Smooth muscle cell (in vitro differentiated cells): ENCODE measurements around the gene SERINC1. TPM values are rescaled to one million over a fixed set of nuclear protein-coding genes. Genes with fewer than 3 reads are reported as not detected.
A peak's percentile ranks its signal among the peaks of the same experiment; 100 is the strongest.

Source experiments
- DNase-seq: peaks from one replicate; lab custom pipeline; 2025; ENCODE audit not compliant: unreplicated experiment; lab: John Stamatoyannopoulos, UW
- H2AFZ ChIP-seq: fragments of 200-600 bp; sonication (generic); 2 replicates; pipeline ENCODE4 v1.6.0; 2016; ENCODE audit warnings: antibody characterized with exemption, low read depth, mild to moderate bottlenecking
- H3F3A ChIP-seq: fragments of 200-600 bp; sonication (generic); 2 replicates; pipeline ENCODE4 v1.6.0; 2017; ENCODE audit warnings: antibody characterized with exemption, low read depth
- H3K27ac ChIP-seq: fragments of 200-600 bp; sonication (generic); 2 replicates; pipeline ENCODE4 v1.5.1; 2016; ENCODE audit warnings: low read depth, mild to moderate bottlenecking
- H3K27me3 ChIP-seq: fragments of 200-600 bp; sonication (generic); 2 replicates; pipeline ENCODE4 v1.6.1; 2016; ENCODE audit warnings: low read depth, mild to moderate bottlenecking
- H3K36me3 ChIP-seq: fragments of 200-600 bp; sonication (generic); 2 replicates; pipeline ENCODE4 v1.5.1; 2016; ENCODE audit warnings: low read depth
- H3K4me1 ChIP-seq: fragments of 200-600 bp; sonication (generic); 2 replicates; pipeline ENCODE4 v1.5.1; 2016; ENCODE audit warnings: low read depth
- H3K4me2 ChIP-seq: fragments of 200-600 bp; sonication (generic); 2 replicates; pipeline ENCODE4 v1.6.0; 2016; ENCODE audit warnings: mild to moderate bottlenecking
- H3K4me3 ChIP-seq: fragments of 200-600 bp; sonication (generic); 2 replicates; pipeline ENCODE4 v1.5.1; 2016; ENCODE audit warnings: mild to moderate bottlenecking
- H3K79me2 ChIP-seq: fragments of 200-600 bp; sonication (generic); 2 replicates; pipeline ENCODE4 v1.6.0; 2016; ENCODE audit warnings: low read depth, mild to moderate bottlenecking
- H3K9ac ChIP-seq: fragments of 200-600 bp; sonication (generic); 2 replicates; pipeline ENCODE4 v1.6.0; 2016; ENCODE audit warnings: low read depth
- H3K9me3 ChIP-seq: fragments of 200-600 bp; sonication (generic); replicated peaks from 2 replicates; pipeline ENCODE4 v1.5.1; 2016; ENCODE audit warnings: low read depth
- H4K20me1 ChIP-seq: fragments of 200-600 bp; sonication (generic); 2 replicates; pipeline ENCODE4 v1.6.0; 2016; ENCODE audit warnings: low read depth
- WGBS: methylation state at CpG from one replicate; pipeline ENCODE4 v1.1.7; 2016; ENCODE audit warnings: low lambda C conversion rate; 5-methylcytosine and 5-hydroxymethylcytosine counted together
- polyA plus RNA-seq: library from polyadenylated mRNA; unstranded; fragments of >200 nt; fragmentation: Nextera tagmentation; extraction: Ambion mirVana; gene quantifications from 2 replicates; pipeline ENCODE4 v1.2.1, GENCODE V29; 2016
- total RNA-seq: library from RNA; depleted of rRNA; stranded (reverse); fragments of >200 nt; gene quantifications from 2 replicates; pipeline ENCODE4 v1.2.3, GENCODE V29; 2014
- TF ChIP-seq, protein P1 (sequence below): fragments of 200-600 bp; sonication (generic); IDR thresholded peaks from 2 replicates; pipeline ENCODE4 v1.5.1; 2017; ENCODE audit warnings: borderline replicate concordance, mild to moderate bottlenecking, antibody characterized with exemption; ENCODE audit not compliant: insufficient read depth, poor library complexity, severe bottlenecking

Gene SERINC1
- total and polyA plus RNA-seq, 2 experiments from 2014 or later: 144 to 233 TPM

DNA sequence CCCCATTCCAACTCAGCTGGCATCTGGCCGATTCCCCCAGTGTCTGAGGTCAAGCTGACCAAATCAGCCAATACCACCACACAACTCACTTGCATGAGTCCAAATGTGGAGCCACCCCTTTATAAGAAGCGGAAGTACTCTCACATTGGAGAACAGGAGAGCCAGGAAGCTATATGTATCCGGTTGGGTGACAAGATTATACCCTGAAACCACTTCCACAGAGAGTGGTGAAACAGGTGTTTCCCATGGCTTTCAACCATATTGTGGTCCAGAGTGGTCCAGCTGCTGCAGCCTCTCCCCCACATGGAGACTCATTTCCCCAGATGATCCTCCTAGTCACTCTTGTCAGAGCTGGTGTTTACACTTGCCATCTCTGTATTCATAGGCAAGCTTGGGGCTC lies 24.0 kb upstream of the SERINC1 start:
- H3K27ac ChIP-seq: no peak overlapping the region
- TF ChIP-seq, protein P1, sequence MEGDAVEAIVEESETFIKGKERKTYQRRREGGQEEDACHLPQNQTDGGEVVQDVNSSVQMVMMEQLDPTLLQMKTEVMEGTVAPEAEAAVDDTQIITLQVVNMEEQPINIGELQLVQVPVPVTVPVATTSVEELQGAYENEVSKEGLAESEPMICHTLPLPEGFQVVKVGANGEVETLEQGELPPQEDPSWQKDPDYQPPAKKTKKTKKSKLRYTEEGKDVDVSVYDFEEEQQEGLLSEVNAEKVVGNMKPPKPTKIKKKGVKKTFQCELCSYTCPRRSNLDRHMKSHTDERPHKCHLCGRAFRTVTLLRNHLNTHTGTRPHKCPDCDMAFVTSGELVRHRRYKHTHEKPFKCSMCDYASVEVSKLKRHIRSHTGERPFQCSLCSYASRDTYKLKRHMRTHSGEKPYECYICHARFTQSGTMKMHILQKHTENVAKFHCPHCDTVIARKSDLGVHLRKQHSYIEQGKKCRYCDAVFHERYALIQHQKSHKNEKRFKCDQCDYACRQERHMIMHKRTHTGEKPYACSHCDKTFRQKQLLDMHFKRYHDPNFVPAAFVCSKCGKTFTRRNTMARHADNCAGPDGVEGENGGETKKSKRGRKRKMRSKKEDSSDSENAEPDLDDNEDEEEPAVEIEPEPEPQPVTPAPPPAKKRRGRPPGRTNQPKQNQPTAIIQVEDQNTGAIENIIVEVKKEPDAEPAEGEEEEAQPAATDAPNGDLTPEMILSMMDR: no peak
- H3K79me2 ChIP-seq: peaks cover 95% of the 10 kb centered on the region
- peaks cover 10% of the 10 kb centered on the region for H3K9me3 ChIP-seq
- no peak for DNase-seq
- H3K27me3 ChIP-seq: no peaks in the 10 kb centered on the region
- H4K20me1 ChIP-seq: peaks cover 35% of the 10 kb centered on the region
- no peak overlapping the region for H3K4me3 ChIP-seq
- H3F3A ChIP-seq: peaks cover 3% of the 10 kb centered on the region
- no peaks in the 10 kb centered on the region for H3K4me1 ChIP-seq
- no peak overlapping the region for H3K4me2 ChIP-seq
- no peak overlapping the region for H3K9ac ChIP-seq
- no peak overlapping the region for H2AFZ ChIP-seq
- WGBS: 98% methylated on average over 3 of the region's 3 CpGs
- peaks cover 24% of the 10 kb centered on the region for H3K36me3 ChIP-seq

DNA sequence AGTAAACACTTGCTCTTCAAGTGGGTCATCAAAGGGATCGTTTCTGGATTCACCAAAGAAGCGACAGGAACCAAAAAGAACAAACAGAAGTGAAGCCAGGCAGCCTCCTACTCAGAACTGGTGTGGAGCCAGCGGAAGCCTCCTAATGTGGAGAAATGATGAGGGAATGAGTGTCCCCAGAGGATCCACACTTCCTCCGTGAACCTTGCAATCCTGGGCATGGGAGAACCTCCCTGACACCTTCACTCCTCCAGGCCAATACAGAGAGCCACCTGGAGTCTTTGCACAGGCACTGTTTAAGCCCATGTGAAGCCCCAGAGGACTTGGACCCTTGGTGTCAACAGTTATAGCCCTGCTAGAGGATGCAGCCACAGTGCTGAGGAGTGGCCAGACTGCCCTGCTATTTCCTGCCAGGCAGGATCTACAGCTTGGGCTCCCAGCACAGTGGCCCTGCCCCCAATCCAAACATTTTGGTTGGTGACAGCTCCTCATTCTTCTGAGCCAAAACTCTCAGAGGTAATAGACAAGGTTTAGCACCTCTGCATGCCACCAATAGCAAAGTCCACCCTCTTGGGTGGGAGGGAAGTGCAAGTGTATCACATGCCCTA lies 23.2 kb upstream of the SERINC1 start:
- H3K4me3 ChIP-seq: no peak overlapping the region
- no peak overlapping the region for H3K4me2 ChIP-seq
- H3K79me2 ChIP-seq: peaks cover 95% of the 10 kb centered on the region
- peaks cover 10% of the 10 kb centered on the region for H3K9me3 ChIP-seq
- peaks cover 3% of the 10 kb centered on the region for H3F3A ChIP-seq
- H3K9ac ChIP-seq: no peak overlapping the region
- 95% methylated on average over 4 of the region's 4 CpGs for WGBS
- no peaks in the 10 kb centered on the region for H3K4me1 ChIP-seq
- no peak overlapping the region for H3K27ac ChIP-seq
- DNase-seq: no peak
- H3K36me3 ChIP-seq: peaks cover 21% of the 10 kb centered on the region
- TF ChIP-seq, protein P1: no peak
- no peaks in the 10 kb centered on the region for H3K27me3 ChIP-seq
- H4K20me1 ChIP-seq: peaks cover 43% of the 10 kb centered on the region
- H2AFZ ChIP-seq: no peak overlapping the region

DNA sequence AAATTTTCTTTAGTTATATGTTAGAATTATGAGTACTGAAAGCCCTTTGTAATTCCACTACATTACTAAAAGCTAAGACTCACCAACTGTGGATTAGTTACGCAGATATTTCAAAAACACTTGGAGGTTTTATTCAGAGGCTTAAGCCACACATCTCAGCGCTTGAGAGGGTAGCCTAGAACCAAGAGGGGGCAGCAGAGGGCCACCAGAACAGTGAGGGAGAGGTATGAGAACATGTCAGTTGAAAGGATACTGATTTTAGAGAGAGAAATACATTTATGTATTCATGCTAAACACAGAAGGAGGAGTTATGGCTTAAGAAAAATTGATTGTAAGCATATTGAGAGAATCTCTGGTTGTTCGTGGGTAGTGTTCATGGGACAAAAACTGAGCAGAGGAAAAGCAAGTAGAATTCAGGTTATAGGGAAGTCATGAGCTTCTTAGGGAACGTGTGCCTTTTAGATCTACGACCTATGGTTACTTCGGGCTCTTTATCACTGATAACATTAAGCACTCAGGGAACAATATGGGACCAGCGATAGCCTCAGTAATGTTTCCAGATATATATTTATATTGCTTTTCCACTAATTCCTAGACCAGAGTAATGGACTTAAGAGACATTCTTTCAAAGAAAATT lies 20.4 kb upstream of the SERINC1 start:
- Histone ChIP-seq H3K4me1 (no peaks in the 10 kb centered on the region), H3K27ac (peak overlapping the region; percentile 10), H3F3A (peaks cover 3% of the 10 kb centered on the region), H3K36me3 (peaks cover 11% of the 10 kb centered on the region), H3K4me3 (no peak overlapping the region), H3K4me2 (peak overlapping the region; percentile 17), H3K9me3 (peaks cover 4% of the 10 kb centered on the region), H4K20me1 (peaks cover 68% of the 10 kb centered on the region), H2AFZ (no peak overlapping the region), H3K79me2 (peaks cover 98% of the 10 kb centered on the region), H3K27me3 (no peaks in the 10 kb centered on the region), H3K9ac (no peak overlapping the region)
- 81% methylated on average over 7 of the region's 7 CpGs for WGBS
- DNase-seq: peak; percentile 3
- TF ChIP-seq, protein P1: peak; percentile 72
